HepG2 (cell line): Measurements from ENCODE around the gene TPRG1L. TPM values are rescaled to one million over a fixed set of nuclear protein-coding genes. Genes with fewer than 3 reads are reported as not detected.

ENCODE experiments used
- ATAC-seq: fragments of 200-7000 bp; cut with Tn5 transposase; 3 replicates; pipeline ENCODE4 v1.9.1; 2020; ENCODE audit warnings: mild to moderate bottlenecking, moderate library complexity
- BruUV-seq: library from RNA; stranded (reverse); fragments of 400-500 nt; replicated peaks from 2 replicates; lab custom pipeline; 2021; lab: Mats Ljungman, UMichigan
- CTCF ChIA-PET: fragments of 300-600 bp; formaldehyde crosslinking; extraction: SDS; loops from one replicate; lab custom pipeline; 2021; ENCODE audit warnings: low total read pairs, inconsistent platforms, low intra/inter-chr PET ratio; lab: Yijun Ruan, JAX
- POLR2A ChIA-PET: fragments of 350-600 bp; sonication (Branson Sonifier 250); formaldehyde crosslinking; loops from one replicate; lab custom pipeline; 2020; ENCODE audit warnings: antibody characterized with exemption, inconsistent platforms; lab: Yijun Ruan, JAX
- DNase-seq: peaks from one replicate; pipeline ENCODE4 v3.0.0-alpha.2; 2015; ENCODE audit warnings: low spot score
- FAIRE-seq: peaks from 3 replicates; lab custom pipeline; 2011; peaks lifted over from hg19 to GRCh38; lab: Jason Lieb, UNC
- H2AFZ ChIP-seq: one replicate; pipeline ENCODE4 v1.6.1; 2011; ENCODE audit warnings: low read length, inconsistent platforms
- H3K27ac ChIP-seq: fragments of 300-600 bp; 3 replicates; pipeline ENCODE4 v1.8.0; 2011; ENCODE audit warnings: mixed run types, mild to moderate bottlenecking, mixed read lengths, low read length, inconsistent platforms; ENCODE audit not compliant: insufficient read depth; ENCODE audit errors: extremely low read length
- H3K27me3 ChIP-seq, 2 experiments: fragments of 200-600 bp in 1 of 2; 2 replicates in 1 of 2; 3 replicates in 1 of 2; pipeline versions ENCODE4 v1.6.0 to v1.8.0; 2011; ENCODE audit warnings: low read length in 2 of 2, mild to moderate bottlenecking in 2 of 2, moderate library complexity in 2 of 2, inconsistent platforms in 1 of 2; ENCODE audit not compliant: insufficient read depth in 2 of 2, control insufficient read depth in 1 of 2
- H3K36me3 ChIP-seq, 2 experiments: fragments of 200-600 bp in 1 of 2; replicated peaks in 1 of 2; 2 replicates in 1 of 2; 3 replicates in 1 of 2; pipeline versions ENCODE4 v1.5.1 to v1.8.0; 2011; ENCODE audit warnings: low read length in 2 of 2, inconsistent platforms in 1 of 2; ENCODE audit not compliant: insufficient read depth in 2 of 2, control insufficient read depth in 1 of 2
- H3K4me1 ChIP-seq: 2 replicates; pipeline ENCODE4 v1.5.1; 2012; ENCODE audit warnings: low read length, inconsistent platforms; ENCODE audit not compliant: insufficient read depth
- H3K4me2 ChIP-seq: 2 replicates; pipeline ENCODE4 v1.6.0; 2011; ENCODE audit warnings: low read depth, low read length, inconsistent platforms
- H3K4me3 ChIP-seq, 3 experiments: fragments of 200-600 bp in 1 of 3; sonication (generic), shearing (Covaris generic) in 1 of 3; replicated peaks in 1 of 3; 2 replicates each; pipeline ENCODE4 v1.5.1; 2011 to 2016; ENCODE audit warnings: low read length in 3 of 3, inconsistent platforms in 2 of 3, low read depth in 2 of 3, mild to moderate bottlenecking in 2 of 3, control low read depth in 1 of 3, mixed read lengths in 1 of 3; ENCODE audit not compliant: insufficient read depth in 1 of 3
- H3K79me2 ChIP-seq: one replicate; pipeline ENCODE4 v1.6.1; 2011; ENCODE audit warnings: low read length, inconsistent platforms; ENCODE audit not compliant: insufficient read depth
- H3K9ac ChIP-seq: 2 replicates; pipeline ENCODE4 v1.6.0; 2011; ENCODE audit warnings: mild to moderate bottlenecking, low read depth, low read length, inconsistent platforms; ENCODE audit not compliant: insufficient read depth
- H3K9me3 ChIP-seq: 2 replicates; pipeline ENCODE4 v1.5.1; 2012; ENCODE audit warnings: mild to moderate bottlenecking, low read length
- H4K20me1 ChIP-seq: 2 replicates; pipeline ENCODE4 v1.6.0; 2011; ENCODE audit warnings: inconsistent platforms, mild to moderate bottlenecking, low read length, moderate library complexity; ENCODE audit not compliant: insufficient read depth
- HMGA1 ChIP-seq: sonication (generic); formaldehyde crosslinking; conservative IDR thresholded peaks from 2 replicates; pipeline ENCODE4 v1.4.0; 2020; ENCODE audit warnings: missing genetic modification reagents
- KAT7 ChIP-seq: IDR thresholded peaks from 2 replicates; pipeline ENCODE4 v1.6.1; 2018; ENCODE audit warnings: borderline replicate concordance, missing compliant biosample characterization
- PBX2 ChIP-seq: IDR thresholded peaks from 2 replicates; pipeline ENCODE4 v1.6.1; 2016; ENCODE audit warnings: control low read depth
- PCBP2 ChIP-seq: fragments of 200-400 bp; formaldehyde crosslinking; optimal IDR thresholded peaks from 2 replicates; pipeline ENCODE3; 2018; ENCODE audit warnings: low read length, low read depth; ENCODE audit not compliant: poor library complexity, severe bottlenecking
- PPARG ChIP-seq: conservative IDR thresholded peaks from 2 replicates; pipeline ENCODE4 v1.6.1; 2016; ENCODE audit warnings: missing biosample characterization, missing genetic modification reagents
- SATB2 ChIP-seq: sonication (generic); formaldehyde crosslinking; IDR thresholded peaks from 2 replicates; pipeline ENCODE4 v1.5.0; 2020; ENCODE audit warnings: missing genetic modification reagents
- SKI ChIP-seq: fragments of 450-650 bp; IDR thresholded peaks from one replicate; pipeline ENCODE4 v1.6.1; 2018; ENCODE audit warnings: mild to moderate bottlenecking; ENCODE audit not compliant: partially characterized antibody
- TBL1XR1 ChIP-seq: fragments of 150-350 bp; IDR thresholded peaks from 2 replicates; pipeline ENCODE4 v1.6.1; 2014; ENCODE audit warnings: borderline replicate concordance, low read length; ENCODE audit not compliant: partially characterized antibody
- ZFP62 ChIP-seq: sonication (generic); formaldehyde crosslinking; IDR thresholded peaks from 2 replicates; pipeline ENCODE4 v1.4.0; 2020; ENCODE audit warnings: missing genetic modification reagents
- ZMAT3 ChIP-seq: sonication (generic); formaldehyde crosslinking; conservative IDR thresholded peaks from 2 replicates; pipeline ENCODE4 v1.7.0; 2021; ENCODE audit warnings: missing genetic modification reagents
- ZNF101 ChIP-seq: sonication (generic); formaldehyde crosslinking; IDR thresholded peaks from 2 replicates; pipeline ENCODE4 v1.4.0; 2020; ENCODE audit warnings: mild to moderate bottlenecking, low read depth, missing genetic modification reagents, borderline replicate concordance
- ZNF18 ChIP-seq: sonication (generic); formaldehyde crosslinking; IDR thresholded peaks from 2 replicates; pipeline ENCODE4 v1.8.0; 2022; ENCODE audit warnings: mild to moderate bottlenecking, missing genetic modification reagents; ENCODE audit not compliant: insufficient replicate concordance
- ZNF367 ChIP-seq: sonication (generic); formaldehyde crosslinking; IDR thresholded peaks from 2 replicates; pipeline ENCODE4 v1.4.0; 2020; ENCODE audit warnings: missing genetic modification reagents, borderline replicate concordance
- ZNF496 ChIP-seq: sonication (generic); formaldehyde crosslinking; IDR thresholded peaks from 2 replicates; pipeline ENCODE4 v1.8.1; 2023; ENCODE audit warnings: mild to moderate bottlenecking, moderate library complexity, missing genetic modification reagents; ENCODE audit not compliant: insufficient replicate concordance
- WGBS: methylation state at CpG from one replicate; pipeline ENCODE4 v1.1.6; 2017; ENCODE audit warnings: low lambda C conversion rate; 5-methylcytosine and 5-hydroxymethylcytosine counted together
- in situ Hi-C: cut with HindIII; loops from 2 replicates; pipeline ENCODE4 v1.10.0; 2017; ENCODE audit warnings: low pct_unique_long_range_greater_than_20kb; ENCODE audit not compliant: extremely low pct_ligation_motif_present
- intact Hi-C: fragments of 100-400 bp; cut with micrococcal nuclease; formaldehyde crosslinking; loops from one replicate; pipeline ENCODE4 v1.10.0; 2022; ENCODE audit not compliant: unreplicated experiment
- polyA plus RNA-seq, 8 experiments: library from polyadenylated mRNA; depleted of rRNA in 3 of 8; stranded (reverse) in 7 of 8; unstranded in 1 of 8; fragments of >200 nt; fragmentation: Illumina TruSeq in 4 of 8; extraction: Trizol in 4 of 8; gene quantifications; 2 replicates each; pipeline versions ENCODE4 v1.2.1 to v1.2.3, GENCODE V29; 2011 to 2016; ENCODE audit warnings: low read depth in 4 of 8, missing spikeins in 1 of 8, mixed read lengths in 1 of 8; ENCODE audit not compliant: insufficient read depth in 1 of 8
- total RNA-seq, 5 experiments: library from RNA; depleted of rRNA; stranded (reverse); fragments of >200 nt; fragmentation: Illumina TruSeq; extraction: Trizol; gene quantifications; 2 replicates each; pipeline ENCODE4 v1.2.3, GENCODE V29; 2016; ENCODE audit warnings: low read depth in 1 of 5
- TF ChIP-seq, protein P1 (sequence below), 2 experiments: IDR thresholded peaks; 2 replicates each; pipeline ENCODE4 v1.6.1; 2011 to 2012; ENCODE audit warnings: low read length in 2 of 2, borderline replicate concordance in 1 of 2, low read depth in 1 of 2, mild to moderate bottlenecking in 1 of 2, moderate library complexity in 1 of 2
- TF ChIP-seq, protein P2 (sequence below): sonication (generic); formaldehyde crosslinking; IDR thresholded peaks from 2 replicates; pipeline ENCODE4 v1.5.1; 2020; ENCODE audit warnings: mild to moderate bottlenecking, missing genetic modification reagents, borderline replicate concordance

The TPRG1L gene
- total and polyA plus RNA-seq, 2 of the 13 experiments (the other 11 are each of a cell fraction or from before 2014, with no cell fraction given): 21.3 to 37.4 TPM

DNA sequence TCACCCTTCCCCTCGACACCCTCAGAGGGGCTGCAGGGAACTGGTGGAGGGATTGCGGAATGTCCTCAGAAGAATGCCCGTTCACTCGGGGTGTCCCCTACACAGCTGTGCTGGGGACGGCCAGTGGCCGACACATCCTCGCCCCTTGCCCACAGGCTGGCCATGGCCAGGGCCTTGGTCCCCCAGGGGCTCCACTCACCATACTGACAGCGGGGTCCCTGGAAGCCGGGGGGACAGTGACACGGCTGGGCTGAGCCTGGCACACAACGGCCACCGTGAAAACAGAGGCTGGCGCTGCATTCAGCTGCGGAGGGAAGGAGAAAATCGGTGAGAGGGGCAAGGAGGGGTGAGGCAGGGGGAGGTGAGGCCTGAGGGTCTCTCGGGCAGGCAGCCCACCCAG, 45.2 kb upstream of the TPRG1L start (continued):
- no peak for TF ChIP-seq ZNF367 (CRISPR knock-in tag)

DNA sequence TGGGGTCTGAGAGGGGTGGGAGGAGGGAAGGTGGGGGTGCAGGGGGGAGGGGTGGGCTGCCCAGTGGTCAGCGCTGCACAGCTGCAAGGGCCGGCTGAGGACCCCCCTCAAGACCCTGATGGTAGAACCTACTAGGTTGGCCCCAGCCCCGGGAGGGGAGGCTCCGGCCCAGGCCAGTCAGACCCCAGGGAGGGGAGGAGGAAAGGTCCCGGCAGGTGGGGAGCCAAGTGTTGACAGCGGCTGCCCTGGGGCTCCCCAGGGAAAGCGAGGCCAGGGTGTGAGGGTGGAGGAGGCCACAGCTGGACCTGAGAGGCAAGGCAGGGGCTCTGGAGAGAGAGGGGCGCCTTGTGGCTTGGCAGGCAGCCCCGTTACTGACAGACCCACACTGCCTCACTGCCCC, 44.6 kb upstream of the TPRG1L start:
- no peaks in the 10 kb centered on the region for H3K4me1 ChIP-seq
- peaks cover 19 to 42% of the 10 kb centered on the region in 2 experiments; a peak in 4 of 5 replicates for H3K27me3 ChIP-seq
- intact Hi-C loops (no loop called here), in situ Hi-C loops (no loop called here)
- no peak for DNase-seq
- ATAC-seq: no peak
- BruUV-seq: no TSS peak
- no peak overlapping the region for H3K4me3 ChIP-seq
- H2AFZ ChIP-seq: no peak overlapping the region
- H3K4me2 ChIP-seq: no peak overlapping the region
- ChIA-PET CTCF (no interaction called here), POLR2A (no interaction called here)
- no peaks in the 10 kb centered on the region for H3K79me2 ChIP-seq
- FAIRE-seq: no peak
- H3K36me3 ChIP-seq: no peaks in the 10 kb centered on the region
- no peaks in the 10 kb centered on the region for H4K20me1 ChIP-seq
- no peak overlapping the region for H3K27ac ChIP-seq
- H3K9me3 ChIP-seq: no peaks in the 10 kb centered on the region
- WGBS: 24% methylated on average over 5 of the region's 9 CpGs
- H3K9ac ChIP-seq: no peak overlapping the region
- no peak for TF ChIP-seq KAT7 (CRISPR knock-in tag)
- no peak for TF ChIP-seq ZFP62 (CRISPR knock-in tag)
- TF ChIP-seq HMGA1 (CRISPR knock-in tag): no peak
- no peak for TF ChIP-seq PBX2
- TF ChIP-seq, protein P1, sequence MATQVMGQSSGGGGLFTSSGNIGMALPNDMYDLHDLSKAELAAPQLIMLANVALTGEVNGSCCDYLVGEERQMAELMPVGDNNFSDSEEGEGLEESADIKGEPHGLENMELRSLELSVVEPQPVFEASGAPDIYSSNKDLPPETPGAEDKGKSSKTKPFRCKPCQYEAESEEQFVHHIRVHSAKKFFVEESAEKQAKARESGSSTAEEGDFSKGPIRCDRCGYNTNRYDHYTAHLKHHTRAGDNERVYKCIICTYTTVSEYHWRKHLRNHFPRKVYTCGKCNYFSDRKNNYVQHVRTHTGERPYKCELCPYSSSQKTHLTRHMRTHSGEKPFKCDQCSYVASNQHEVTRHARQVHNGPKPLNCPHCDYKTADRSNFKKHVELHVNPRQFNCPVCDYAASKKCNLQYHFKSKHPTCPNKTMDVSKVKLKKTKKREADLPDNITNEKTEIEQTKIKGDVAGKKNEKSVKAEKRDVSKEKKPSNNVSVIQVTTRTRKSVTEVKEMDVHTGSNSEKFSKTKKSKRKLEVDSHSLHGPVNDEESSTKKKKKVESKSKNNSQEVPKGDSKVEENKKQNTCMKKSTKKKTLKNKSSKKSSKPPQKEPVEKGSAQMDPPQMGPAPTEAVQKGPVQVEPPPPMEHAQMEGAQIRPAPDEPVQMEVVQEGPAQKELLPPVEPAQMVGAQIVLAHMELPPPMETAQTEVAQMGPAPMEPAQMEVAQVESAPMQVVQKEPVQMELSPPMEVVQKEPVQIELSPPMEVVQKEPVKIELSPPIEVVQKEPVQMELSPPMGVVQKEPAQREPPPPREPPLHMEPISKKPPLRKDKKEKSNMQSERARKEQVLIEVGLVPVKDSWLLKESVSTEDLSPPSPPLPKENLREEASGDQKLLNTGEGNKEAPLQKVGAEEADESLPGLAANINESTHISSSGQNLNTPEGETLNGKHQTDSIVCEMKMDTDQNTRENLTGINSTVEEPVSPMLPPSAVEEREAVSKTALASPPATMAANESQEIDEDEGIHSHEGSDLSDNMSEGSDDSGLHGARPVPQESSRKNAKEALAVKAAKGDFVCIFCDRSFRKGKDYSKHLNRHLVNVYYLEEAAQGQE (IDR thresholded peaks at IDR 0.05; ENCODE audit: borderline replicate concordance in 1 of 2, low read depth in 1 of 2, low read length in 2 of 2): no peak
- no peak for TF ChIP-seq PCBP2
- TF ChIP-seq, protein P2, sequence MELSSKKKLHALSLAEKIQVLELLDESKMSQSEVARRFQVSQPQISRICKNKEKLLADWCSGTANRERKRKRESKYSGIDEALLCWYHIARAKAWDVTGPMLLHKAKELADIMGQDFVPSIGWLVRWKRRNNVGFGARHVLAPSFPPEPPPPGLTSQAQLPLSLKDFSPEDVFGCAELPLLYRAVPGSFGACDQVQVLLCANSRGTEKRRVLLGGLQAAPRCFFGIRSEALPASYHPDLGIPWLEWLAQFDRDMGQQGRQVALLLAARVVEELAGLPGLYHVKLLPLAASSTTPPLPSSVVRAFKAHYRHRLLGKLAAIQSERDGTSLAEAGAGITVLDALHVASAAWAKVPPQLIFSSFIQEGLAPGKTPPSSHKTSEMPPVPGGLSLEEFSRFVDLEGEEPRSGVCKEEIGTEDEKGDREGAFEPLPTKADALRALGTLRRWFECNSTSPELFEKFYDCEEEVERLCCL (CRISPR knock-in tag): no peak
- TF ChIP-seq SKI: no peak
- TF ChIP-seq ZNF496 (CRISPR knock-in tag): no peak
- TF ChIP-seq ZNF101 (CRISPR knock-in tag): no peak
- TF ChIP-seq ZMAT3: no peak
- no peak for TF ChIP-seq ZNF18 (CRISPR knock-in tag)
- TF ChIP-seq ZNF367 (CRISPR knock-in tag): no peak
- no peak for TF ChIP-seq TBL1XR1
- no peak for TF ChIP-seq PPARG
- TF ChIP-seq SATB2 (CRISPR knock-in tag): no peak
